ENCODE results near the gene WDR46.
"Not testable (repeated sequence)": the region's sequence is repeated elsewhere in the genome, so short reads cannot be mapped to it uniquely, and the experiment has no call there.

Gene WDR46

DNA sequence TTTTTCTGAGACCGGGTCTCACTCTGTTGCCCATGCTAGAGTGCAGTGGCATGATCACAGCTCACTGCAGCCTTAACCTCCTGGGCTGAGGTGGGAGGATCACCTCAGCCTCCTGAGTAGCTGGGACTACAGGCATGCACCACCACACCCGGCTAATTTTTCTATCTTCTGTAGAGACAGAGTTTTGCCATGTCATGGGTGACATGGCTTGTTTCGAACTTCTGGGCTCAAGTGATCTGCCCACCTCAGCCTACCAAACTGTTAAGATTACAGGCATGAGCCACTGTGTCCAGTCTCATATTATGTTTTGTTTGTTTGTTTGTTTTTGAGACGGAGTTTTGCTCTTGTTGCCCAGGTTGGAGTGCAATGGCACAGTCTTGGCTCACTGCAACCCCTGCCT lies 3.8 kb downstream of the WDR46 start:
- not testable (repeated sequence) for DNase-seq

DNA sequence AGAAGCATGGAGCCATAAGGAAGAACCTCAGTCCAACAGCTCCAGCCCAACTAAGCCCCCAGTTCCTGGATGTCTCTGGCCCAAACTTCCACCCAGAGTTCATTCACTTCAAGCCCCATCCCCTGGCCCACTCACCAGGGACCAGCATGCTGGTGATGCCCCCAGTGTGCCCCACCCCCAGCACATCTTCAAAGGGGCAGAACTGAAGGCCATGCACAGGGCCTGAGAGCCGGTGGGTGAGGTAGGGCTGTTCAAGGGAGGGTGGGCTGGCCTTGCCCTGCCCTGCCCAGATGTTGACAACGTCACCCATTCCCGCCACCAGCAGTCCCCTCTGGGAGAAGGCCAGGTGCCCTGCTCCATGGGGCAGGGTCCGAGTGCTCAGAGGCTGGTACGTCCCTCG lies 8.5 kb downstream of the WDR46 start:
- no peak for DNase-seq

DNA sequence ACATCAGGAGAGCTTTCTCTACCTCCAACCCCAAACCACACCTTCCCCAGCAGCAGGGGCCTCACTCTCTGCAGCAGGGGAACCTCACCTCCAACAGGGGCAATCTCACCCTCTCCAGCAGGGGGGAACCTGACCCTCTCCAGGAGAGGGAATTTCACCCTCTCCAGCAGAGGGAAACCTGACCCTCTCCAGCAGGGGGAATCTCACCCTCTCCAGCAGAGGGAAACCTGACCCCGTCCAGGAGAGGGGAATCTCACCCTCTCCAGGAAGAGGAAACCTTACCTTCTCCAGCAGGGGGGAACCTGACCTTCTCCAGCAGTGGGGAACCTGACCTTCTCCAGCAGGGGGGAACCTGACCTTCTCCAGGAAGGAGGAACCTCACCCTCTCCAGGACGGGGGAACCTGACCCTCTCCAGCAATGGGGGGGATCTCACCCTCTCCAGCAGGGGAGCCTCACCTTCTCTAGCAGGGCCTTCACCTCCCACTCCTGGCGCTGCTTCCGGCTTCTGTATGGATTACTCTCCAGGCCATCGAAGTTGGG lies 9.0 kb downstream of the WDR46 start:
- DNase-seq = no peak

DNA sequence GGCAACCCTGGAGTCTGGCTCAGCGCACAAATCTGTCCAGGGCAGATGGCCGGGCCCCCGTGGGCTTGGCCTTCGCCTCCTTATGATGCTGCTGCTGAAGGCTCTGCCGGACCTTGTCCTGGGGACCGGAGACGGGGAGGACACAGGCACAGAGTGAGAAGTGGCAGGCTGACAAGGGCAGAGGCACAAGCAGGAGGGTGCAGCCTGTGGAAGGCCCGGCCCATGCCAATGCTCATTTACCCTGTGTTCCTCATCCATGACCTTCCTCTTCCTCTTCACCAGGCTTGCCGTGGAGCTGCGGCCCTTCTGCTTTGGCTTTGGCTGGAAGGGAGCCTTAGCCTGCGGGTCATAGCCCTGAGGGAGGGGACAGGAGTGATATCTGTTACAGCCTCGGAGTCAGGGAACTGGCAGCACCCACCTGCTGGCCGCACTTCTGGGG lies 9.8 kb downstream of the WDR46 start:
- DNase-seq = no peak

DNA sequence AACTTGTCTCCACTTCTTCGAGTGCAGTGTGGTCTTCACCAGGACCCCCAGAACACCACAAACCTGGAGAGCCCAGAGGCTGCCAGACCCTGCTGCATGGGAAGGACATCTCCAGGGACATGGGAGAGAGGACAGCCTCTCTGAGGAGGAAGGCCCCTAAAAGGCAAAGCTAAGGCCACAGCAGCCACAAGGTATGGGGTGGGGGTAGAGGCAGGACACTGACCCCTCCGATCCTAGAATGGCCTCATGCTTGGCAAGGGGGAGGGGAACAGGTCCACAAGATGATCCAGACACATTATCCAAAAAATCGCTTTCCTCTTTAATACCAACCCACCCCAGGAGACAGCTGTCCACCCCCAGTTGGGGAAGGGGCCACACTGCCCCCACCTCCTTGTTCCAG lies 10.2 kb downstream of the WDR46 start:
- DNase-seq = no peak

DNA sequence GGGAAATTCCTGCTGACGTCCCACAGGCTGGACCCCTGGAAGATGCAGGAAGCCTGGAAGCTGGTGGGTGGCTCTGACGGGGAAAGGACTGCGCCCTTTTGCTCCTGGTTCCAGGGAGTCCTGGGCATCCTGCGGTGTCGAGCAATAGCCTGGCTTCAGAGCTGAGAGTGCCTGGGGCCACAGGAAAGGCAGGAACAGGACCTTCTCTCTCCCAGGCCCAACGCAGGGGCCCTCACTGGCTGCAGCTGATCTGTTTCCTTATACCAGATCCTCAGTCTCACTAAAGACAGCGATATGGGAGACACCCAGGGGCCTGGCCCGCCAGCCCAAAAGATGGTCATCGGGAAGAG lies 10.7 kb downstream of the WDR46 start:
- no peak for DNase-seq

DNA sequence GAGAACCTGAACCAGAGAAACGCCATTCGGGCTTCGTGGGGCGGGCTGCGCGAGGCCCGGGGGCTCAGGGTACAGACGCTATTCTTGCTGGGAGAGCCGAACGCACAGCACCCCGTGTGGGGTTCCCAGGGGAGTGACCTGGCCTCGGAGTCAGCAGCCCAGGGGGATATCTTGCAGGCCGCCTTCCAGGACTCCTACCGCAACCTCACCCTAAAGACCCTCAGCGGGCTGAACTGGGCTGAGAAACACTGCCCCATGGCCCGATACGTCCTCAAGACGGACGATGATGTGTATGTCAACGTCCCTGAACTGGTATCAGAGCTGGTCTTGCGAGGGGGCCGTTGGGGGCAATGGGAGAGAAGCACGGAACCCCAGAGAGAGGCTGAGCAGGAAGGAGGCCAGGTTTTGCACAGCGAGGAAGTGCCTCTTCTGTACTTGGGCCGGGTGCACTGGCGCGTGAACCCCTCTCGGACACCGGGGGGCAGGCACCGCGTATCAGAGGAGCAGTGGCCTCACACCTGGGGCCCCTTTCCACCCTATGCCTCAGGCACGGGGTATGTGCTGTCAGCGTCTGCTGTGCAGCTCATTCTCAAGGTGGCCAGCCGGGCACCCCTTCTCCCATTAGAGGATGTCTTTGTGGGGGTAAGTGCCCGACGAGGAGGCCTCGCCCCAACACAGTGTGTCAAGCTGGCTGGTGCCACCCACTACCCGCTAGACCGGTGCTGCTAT lies 11.2 kb downstream of the WDR46 start:
- no peak for DNase-seq

DNA sequence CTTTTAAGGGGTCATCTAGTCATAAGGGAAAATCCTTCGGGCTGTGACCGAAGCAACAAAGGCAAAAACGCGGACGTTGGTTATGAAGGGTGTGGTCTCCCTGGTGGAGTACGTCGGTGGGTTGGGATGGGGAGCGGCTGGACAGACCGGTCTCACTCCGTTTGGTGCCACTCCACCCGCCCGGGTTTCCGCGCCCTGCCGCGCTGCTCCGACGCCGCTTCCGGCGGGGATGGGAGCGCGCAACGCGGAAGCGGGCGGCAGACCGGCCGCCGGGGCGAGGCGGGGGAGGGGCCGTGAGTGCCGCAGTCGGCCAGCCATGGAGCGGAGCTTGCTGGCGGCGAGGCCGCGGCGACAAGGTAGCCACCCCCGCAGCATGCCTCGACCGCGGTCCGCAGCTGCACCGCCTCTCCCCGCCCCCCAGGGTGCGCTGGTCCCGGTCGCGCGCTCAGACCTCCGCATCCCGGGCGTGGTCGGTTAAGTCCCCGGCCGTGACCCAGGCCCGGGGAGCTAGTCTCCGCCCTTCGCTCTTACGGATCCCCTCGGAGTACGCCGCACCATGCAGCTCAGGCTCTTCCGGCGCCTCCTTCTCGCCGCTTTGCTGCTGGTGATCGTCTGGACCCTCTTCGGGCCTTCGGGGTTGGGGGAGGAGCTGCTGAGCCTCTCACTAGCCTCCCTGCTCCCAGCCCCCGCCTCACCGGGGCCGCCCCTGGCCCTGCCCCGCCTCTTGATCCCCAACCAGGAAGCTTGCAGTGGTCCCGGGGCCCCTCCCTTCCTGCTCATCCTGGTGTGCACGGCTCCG lies 12.0 kb downstream of the WDR46 start, which contains the start of gene B3GALT4:
TSS of gene B3GALT4 (plus strand) at position 260 of the 799 bp plus-strand sequence. CDS start at position 557, 297 bp downstream.
- DNase-seq = peak; percentile 86

DNA sequence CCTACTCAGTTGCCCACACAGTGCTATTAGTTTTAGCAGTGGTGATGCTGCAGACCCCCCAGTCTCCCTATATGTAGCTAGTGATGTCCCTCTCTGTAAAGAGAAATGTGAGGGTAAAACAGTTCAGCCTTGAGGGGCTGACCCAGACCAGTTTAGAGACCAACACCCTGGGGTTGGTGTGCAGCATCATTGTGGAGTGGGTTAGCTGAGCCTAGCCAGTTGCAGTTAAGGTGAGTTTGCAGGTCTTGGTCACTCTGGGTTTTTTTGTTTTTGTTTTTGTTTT lies 12.5 kb downstream of the WDR46 start:
- DNase-seq = no peak

DNA sequence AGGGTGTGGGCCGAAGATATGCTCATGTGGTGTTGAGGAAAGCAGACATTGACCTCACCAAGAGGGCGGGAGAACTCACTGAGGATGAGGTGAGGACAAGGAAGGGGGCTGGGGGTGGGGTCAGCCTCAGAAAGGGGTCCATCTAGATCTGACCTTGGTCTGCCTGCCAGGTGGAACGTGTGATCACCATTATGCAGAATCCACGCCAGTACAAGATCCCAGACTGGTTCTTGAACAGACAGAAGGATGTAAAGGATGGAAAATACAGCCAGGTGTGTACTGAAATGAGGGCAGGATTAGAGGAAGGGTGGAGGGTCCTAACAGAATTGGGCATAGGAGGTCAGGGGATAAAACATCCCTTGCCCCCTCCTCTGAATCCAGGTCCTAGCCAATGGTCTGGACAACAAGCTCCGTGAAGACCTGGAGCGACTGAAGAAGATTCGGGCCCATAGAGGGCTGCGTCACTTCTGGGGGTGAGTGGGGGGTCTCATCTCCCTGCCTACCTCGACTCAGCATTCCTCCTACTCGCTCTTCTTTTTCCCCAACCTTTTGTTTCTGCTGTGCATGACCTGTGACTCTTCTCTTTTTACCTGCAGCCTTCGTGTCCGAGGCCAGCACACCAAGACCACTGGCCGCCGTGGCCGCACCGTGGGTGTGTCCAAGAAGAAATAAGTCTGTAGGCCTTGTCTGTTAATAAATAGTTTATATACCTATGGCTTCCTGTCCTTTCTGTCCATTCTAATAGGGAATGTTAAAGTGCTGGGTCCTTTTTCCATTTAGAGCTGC lies 13.1 kb downstream of the WDR46 start:
- not testable (repeated sequence) for DNase-seq

DNA sequence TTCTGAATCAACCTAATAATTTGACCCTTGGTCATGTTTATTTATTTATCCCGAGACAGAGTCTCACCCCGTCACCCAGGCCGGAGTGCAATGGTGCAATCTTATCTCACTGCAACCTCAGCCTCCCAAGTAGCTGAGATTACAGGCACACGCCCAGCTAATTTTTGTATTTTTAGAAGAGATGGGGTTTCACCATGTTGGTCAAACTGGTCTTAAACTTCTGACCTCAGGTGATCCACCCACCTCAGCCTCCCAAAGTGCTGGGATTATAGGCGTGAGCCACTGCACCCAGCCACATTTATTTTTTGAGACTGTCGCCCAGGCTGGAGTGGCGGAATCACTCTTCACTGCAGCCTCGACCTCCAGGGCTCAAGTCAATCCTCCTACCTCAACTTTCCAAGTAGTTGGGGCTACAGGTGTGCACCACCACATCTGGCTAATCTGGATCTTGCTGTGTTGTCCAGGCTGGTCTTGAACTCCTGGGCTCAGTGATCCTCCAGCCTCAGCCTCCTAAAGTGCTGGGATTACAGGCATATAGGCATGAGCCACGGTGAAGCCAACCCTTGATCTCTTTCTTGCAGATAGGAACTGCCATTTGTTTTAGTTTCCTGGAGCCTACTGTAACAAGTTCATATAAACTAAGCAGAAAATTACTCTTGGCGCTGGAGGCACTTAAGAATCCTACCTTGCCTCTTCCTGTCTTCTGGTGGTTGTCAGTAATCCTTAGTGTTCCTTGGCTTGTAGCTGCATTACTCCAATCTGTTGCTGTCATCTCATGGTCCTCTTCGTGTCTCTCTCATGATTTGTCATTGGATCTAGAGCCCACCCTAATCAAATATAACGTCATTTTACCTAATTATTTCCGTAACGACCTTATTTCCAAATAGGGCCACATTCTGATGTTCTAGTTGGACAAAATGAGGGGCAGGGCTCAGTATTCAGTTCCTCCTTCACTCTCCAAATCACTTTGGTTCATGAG lies 14.8 kb downstream of the WDR46 start:
- no peak for DNase-seq

DNA sequence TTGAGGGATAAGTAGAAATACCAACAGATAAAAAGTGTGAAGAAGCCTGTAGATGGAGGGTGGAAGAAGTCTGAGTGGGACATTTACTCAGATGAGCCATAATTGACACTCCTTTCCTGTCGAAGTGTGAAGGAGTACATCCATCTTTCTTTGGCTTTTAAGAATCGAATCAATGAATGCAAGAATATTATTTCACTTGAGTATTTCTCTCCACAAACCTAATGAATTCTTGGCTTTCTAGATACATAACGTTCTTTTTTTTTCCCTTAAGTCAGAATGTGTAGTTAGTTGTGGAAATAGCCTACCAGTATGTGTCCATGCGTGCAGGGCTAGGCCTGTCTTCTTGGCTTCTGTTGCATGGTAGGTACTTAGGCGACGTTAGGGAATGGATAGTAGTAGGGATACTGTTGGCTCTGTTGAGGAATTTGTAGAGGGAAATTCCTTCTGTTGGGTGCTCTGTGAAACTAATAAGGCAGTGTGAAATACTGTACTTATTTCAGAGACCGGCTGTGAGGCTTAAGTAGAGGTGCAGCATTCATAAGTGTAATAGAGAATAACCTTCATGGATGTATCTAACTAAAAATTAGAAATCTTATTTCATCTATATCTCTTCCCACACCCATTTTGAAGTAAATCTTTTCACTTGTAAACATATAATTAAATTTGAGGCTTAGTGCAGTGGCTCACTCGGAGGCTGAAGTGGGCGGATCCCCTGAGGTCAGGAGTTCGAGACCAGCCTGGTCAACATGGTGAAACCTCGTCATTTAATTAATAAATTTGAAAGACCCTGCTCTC lies 15.7 kb downstream of the WDR46 start:
- no peak for DNase-seq

DNA sequence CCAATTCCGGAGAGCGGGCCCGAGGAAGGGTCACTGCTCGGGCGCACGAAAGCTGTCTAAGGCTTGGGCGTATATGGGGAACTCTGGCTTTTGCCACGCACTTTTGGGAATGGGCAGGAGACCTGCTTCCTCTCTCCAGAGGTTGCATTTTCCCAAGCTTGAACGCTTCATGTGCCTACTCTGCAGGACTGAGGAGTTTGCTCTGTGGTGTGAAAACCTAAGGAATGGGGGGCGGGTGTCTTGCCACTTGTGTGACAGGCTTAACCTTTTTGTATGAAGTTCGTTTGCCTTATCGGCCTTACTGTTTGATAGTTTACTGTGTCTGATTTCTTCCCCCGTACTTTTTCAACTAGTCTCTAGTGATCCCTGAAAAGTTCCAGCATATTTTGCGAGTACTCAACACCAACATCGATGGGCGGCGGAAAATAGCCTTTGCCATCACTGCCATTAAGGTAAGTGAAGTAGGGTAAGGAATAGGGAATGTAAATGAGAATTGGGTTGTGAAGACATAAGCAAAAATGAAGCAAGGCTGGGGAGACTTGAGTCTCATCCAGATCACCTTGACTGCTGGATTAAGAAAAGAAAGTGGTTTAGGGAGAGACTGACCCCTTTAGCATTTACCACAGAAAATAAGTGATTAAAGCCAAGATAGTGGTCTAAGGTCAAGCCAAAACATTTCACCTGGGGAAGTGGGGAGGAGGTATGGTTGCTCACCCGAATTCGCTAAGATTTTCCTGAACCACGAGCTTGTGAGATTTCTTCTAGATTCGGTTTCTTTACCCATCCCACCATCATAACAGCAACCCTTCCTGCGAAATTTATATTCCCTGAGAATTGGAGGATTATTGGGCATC lies 16.5 kb downstream of the WDR46 start:
- DNase-seq = no peak

DNA sequence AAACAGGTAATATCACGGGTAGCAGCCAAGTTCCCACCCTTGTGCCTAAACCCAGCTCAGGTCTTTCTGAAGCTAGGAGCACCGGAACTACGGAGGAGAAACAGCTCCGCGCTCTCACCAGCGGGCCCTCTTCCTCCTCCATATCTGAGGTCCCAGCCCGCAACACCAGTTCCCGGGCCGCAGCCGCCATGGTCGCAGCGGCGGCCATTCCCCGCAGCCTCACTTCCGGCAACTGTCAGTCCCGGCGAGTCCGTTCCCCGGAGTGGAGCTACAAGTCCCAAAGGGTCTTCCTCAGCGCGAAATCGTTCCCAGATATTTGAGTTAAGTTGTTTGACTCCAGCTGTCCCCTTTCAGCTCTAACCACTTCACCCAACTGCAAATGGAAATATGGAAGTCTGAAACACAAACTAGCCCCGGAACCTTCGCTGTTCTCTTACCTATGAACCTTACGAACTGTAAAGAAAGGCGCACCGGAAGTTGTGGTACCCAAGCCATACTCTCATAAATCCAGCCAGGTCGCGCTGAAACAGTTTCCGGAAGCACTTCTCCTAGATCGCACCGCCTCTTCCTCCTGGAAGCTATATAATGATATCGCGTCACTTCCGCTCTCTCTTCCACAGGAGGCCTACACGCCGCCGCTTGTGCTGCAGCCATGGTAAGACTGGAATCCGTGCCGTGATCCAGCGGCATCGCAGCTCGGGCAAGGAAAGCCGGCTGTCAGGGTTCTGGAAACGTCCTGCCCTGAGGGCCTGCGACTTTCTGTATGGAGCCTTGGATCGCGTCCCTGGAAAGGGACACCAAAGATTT lies 17.4 kb downstream of the WDR46 start, which contains the start of the genes RPS18 and VPS52:
TSS of gene RPS18 (plus strand) at position 608 of the 807 bp plus-strand sequence. CDS start at position 653, 45 bp downstream.
TSS of gene VPS52 (minus strand) at position 409 of the 807 bp plus-strand sequence. CDS start at position 208, 201 bp downstream.
- DNase-seq = peak; percentile 94

DNA sequence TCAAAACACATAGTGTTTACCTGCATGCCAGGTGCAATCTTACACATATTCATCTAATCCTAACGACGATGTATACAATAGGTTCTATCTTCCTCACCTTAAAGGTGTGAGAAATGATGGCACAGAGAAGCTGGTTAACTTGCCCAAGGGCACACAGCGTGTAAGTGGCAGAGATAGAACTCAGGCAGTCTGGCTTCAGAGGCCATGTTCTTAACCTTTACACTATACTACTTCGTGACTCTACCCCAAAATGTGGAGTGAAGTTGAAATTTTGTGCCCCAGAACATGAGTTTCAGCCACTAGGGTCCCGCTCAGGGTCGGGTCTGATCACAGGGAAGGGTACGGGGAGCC lies 17.9 kb downstream of the WDR46 start:
- DNase-seq = peak; percentile 61

DNA sequence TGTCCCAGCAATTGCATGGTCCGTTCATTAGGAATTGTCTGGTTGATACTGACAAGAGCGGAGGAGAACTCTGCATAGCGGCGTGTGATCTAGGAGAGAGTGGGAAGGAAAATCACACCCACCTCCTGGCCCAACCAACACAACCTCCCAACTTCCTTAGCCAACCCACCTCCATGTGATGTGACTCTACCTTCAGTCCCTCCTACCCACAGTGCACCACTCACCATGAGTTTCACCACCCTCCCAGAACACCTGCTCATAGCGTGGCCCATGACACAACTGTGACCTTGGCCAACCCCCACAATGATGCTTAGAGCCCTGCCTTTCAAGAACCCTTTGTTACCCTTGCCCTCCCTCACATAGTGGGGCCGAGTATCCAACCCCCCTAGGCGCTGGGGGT lies 25.0 kb downstream of the WDR46 start:
- no peak for DNase-seq

DNA sequence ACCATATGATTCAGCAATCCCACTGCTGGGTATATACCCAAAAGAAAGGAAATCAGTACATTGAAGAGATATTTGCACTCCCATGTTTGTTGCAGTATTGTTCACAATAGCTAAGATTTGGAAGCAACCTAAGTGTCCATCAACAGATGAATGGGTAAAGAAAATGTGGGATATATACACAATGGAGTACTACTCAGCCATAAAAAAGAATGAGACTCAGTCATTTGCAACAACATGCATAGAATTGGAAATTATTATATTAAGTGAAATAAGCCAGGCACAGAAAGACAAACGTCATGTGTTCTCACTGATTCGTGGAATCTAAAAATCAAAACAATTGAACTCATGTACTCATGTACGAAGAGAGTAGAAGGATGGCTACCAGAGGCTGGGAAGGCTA lies 26.5 kb downstream of the WDR46 start:
- DNase-seq = not testable (repeated sequence)

DNA sequence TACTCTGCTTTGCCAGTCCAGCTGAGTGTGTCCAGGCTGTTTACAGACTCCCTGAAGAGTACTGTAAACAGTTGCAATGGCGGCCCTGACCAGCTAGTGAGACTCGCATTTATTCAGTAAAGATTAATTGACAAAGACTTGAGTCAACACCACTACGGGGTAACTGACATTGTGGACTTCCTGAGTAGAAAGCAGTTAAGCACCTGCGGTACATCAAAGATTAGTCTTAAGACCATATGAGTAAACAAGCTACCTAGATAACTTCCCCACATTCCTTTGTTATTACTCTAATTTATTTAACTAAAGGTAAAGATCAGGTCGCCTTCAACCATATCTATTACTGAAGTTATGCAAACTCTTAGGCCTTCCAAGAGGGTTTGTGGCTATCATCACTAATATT lies 30.0 kb downstream of the WDR46 start:
- DNase-seq = no peak

DNA sequence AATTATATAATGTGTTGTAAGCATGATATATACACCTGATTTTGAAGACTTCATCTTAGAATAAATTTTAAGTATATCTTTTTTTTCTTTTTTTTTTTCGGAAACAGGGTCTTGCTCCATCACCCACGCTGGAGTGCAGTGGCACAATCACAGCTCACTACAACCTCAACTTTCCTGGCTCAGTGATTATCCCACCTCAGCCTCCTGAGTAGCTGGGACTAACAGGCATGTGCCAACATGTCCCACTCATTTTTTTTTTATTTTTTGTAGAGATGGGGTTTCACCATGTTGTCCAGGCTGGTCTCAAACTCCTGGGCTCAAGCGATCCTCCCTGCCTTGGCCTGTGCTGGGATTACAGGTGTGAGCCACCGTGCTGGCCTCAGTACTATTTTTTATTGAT lies 34.4 kb downstream of the WDR46 start:
- no peak for DNase-seq
